Mesenchymal stem cell (in vitro differentiated cells and primary cell): ENCODE data around the gene CUL2.
"Not testable (repeated sequence)": the region's sequence is repeated elsewhere in the genome, so short reads cannot be mapped to it uniquely, and the experiment has no call there.

Experiments used
- DNase-seq: peaks from one replicate; pipeline ENCODE4 v3.0.0-alpha.2; 2013
- H2AFZ ChIP-seq: one replicate; pipeline ENCODE4 v1.6.1; 2013; ENCODE audit warnings: low read depth, mild to moderate bottlenecking, control low read depth, inconsistent platforms, low read length, moderate library complexity
- H2AK5ac ChIP-seq: 2 replicates; pipeline ENCODE4 v1.6.1; 2013; ENCODE audit warnings: low read length, moderate library complexity, mild to moderate bottlenecking, inconsistent platforms; ENCODE audit not compliant: severe bottlenecking
- H2BK120ac ChIP-seq: one replicate; pipeline ENCODE4 v1.6.1; 2013; ENCODE audit warnings: low read depth, mild to moderate bottlenecking, inconsistent platforms, low read length, moderate library complexity
- H2BK12ac ChIP-seq, 2 experiments: one replicate each; pipeline ENCODE4 v1.6.1; 2013; ENCODE audit warnings: inconsistent platforms in 2 of 2, low read length in 2 of 2, mild to moderate bottlenecking in 2 of 2, moderate library complexity in 2 of 2, control low read depth in 1 of 2
- H2BK15ac ChIP-seq: one replicate; pipeline ENCODE4 v1.6.1; 2013; ENCODE audit warnings: mild to moderate bottlenecking, low read depth, inconsistent platforms; ENCODE audit not compliant: poor library complexity, severe bottlenecking
- H2BK5ac ChIP-seq: 2 replicates; pipeline ENCODE4 v1.6.1; 2013; ENCODE audit warnings: low read depth, mild to moderate bottlenecking, low read length, control low read depth, inconsistent platforms; ENCODE audit not compliant: poor library complexity, severe bottlenecking
- H3K14ac ChIP-seq, 2 experiments: one replicate each; pipeline ENCODE4 v1.6.1; 2013; ENCODE audit warnings: inconsistent platforms in 2 of 2, low read length in 2 of 2, control low read depth in 1 of 2, mild to moderate bottlenecking in 1 of 2, moderate library complexity in 1 of 2
- H3K18ac ChIP-seq, 2 experiments: one replicate each; pipeline ENCODE4 v1.6.1; 2013; ENCODE audit warnings: inconsistent platforms in 2 of 2, low read length in 2 of 2, control low read depth in 1 of 2, low read depth in 1 of 2, mild to moderate bottlenecking in 1 of 2
- H3K23ac ChIP-seq, 2 experiments: one replicate each; pipeline ENCODE4 v1.6.1; 2013; ENCODE audit warnings: inconsistent platforms in 2 of 2, low read length in 2 of 2, mild to moderate bottlenecking in 2 of 2, moderate library complexity in 2 of 2, control low read depth in 1 of 2
- H3K27ac ChIP-seq: 2 replicates; pipeline ENCODE4 v1.5.1; 2013; ENCODE audit warnings: mild to moderate bottlenecking, moderate library complexity, low read length, control low read depth, inconsistent platforms; ENCODE audit not compliant: poor library complexity, severe bottlenecking
- H3K27me3 ChIP-seq, 2 experiments: 2 replicates each; pipeline versions ENCODE4 v1.6.1 to v1.7.0; 2013; ENCODE audit warnings: low read length in 2 of 2, mild to moderate bottlenecking in 2 of 2, moderate library complexity in 2 of 2, control low read depth in 1 of 2, inconsistent platforms in 1 of 2; ENCODE audit not compliant: control insufficient read depth in 1 of 2, insufficient read depth in 1 of 2
- H3K36me3 ChIP-seq, 2 experiments: 2 replicates each; pipeline versions ENCODE4 v1.6.1 to v1.7.0; 2013; ENCODE audit warnings: low read length in 2 of 2, control low read depth in 1 of 2, inconsistent platforms in 1 of 2, low read depth in 1 of 2, mild to moderate bottlenecking in 1 of 2; ENCODE audit not compliant: insufficient read depth in 2 of 2, control insufficient read depth in 1 of 2
- H3K4ac ChIP-seq, 2 experiments: one replicate each; pipeline ENCODE4 v1.6.1; 2013; ENCODE audit warnings: inconsistent platforms in 2 of 2, low read length in 2 of 2, mild to moderate bottlenecking in 2 of 2, moderate library complexity in 2 of 2, control low read depth in 1 of 2, low read depth in 1 of 2
- H3K4me1 ChIP-seq: 2 replicates; pipeline ENCODE4 v1.6.1; 2013; ENCODE audit warnings: low read depth, low read length, control low read depth; ENCODE audit not compliant: control insufficient read depth, insufficient read depth
- H3K4me2 ChIP-seq: 2 replicates; pipeline ENCODE4 v1.6.1; 2013; ENCODE audit warnings: low read length, mild to moderate bottlenecking, inconsistent platforms; ENCODE audit not compliant: poor library complexity, severe bottlenecking
- H3K4me3 ChIP-seq, 2 experiments: 2 replicates each; pipeline versions ENCODE4 v1.5.1 to v1.7.0; 2013; ENCODE audit warnings: low read length in 2 of 2, mild to moderate bottlenecking in 2 of 2, control low read depth in 1 of 2, low read depth in 1 of 2; ENCODE audit not compliant: insufficient read depth in 1 of 2
- H3K79me1 ChIP-seq: replicated peaks from 2 replicates; pipeline ENCODE4 v1.6.1; 2013; ENCODE audit warnings: mild to moderate bottlenecking, control low read depth, low read length, inconsistent platforms; ENCODE audit not compliant: poor library complexity, severe bottlenecking
- H3K9ac ChIP-seq: 2 replicates; pipeline ENCODE4 v1.7.0; 2013; ENCODE audit warnings: mild to moderate bottlenecking, low read length, moderate library complexity
- H3K9me3 ChIP-seq: 2 replicates; pipeline ENCODE4 v1.7.0; 2013; ENCODE audit warnings: mild to moderate bottlenecking, low read length; ENCODE audit not compliant: control insufficient read depth
- H4K8ac ChIP-seq: one replicate; pipeline ENCODE4 v1.6.1; 2013; ENCODE audit warnings: inconsistent platforms, mild to moderate bottlenecking, low read length, moderate library complexity
- H4K91ac ChIP-seq: one replicate; pipeline ENCODE4 v1.6.1; 2013; ENCODE audit warnings: mild to moderate bottlenecking, low read length, inconsistent platforms
- WGBS: methylation state at CpG from one replicate; pipeline ENCODE4 v1.1.7; 2013; ENCODE audit warnings: mixed read lengths; 5-methylcytosine and 5-hydroxymethylcytosine counted together

CUL2 gene

GRCh38 chr10:34976380-34976910, 113.7 kb downstream of the CUL2 start:
- H2BK12ac ChIP-seq, H3K4me2 ChIP-seq, H4K91ac ChIP-seq, H2AFZ ChIP-seq, H3K4me1 ChIP-seq, H3K9me3 ChIP-seq, H3K18ac ChIP-seq, H3K27ac ChIP-seq, H3K4ac ChIP-seq, H3K4me3 ChIP-seq, H4K8ac ChIP-seq, H3K14ac ChIP-seq, H3K23ac ChIP-seq, H2BK15ac ChIP-seq, H3K36me3 ChIP-seq, H2BK5ac ChIP-seq, DNase-seq, H3K79me1 ChIP-seq, H2AK5ac ChIP-seq, H3K9ac ChIP-seq, H2BK120ac ChIP-seq: not testable (repeated sequence)
- H3K27me3 ChIP-seq, result peaks cover 0 to 42% of the 10 kb centered on the region in 2 experiments
- 96% methylated on average over 29 of the region's 29 CpGs for WGBS

- H3K18ac ChIP-seq, H3K14ac ChIP-seq, H3K23ac ChIP-seq, H3K27ac ChIP-seq, H3K79me1 ChIP-seq, H3K4ac ChIP-seq, H2AK5ac ChIP-seq, H2BK120ac ChIP-seq, H3K9ac ChIP-seq, H3K9me3 ChIP-seq, DNase-seq, H2BK15ac ChIP-seq, H3K36me3 ChIP-seq, H3K4me2 ChIP-seq, H3K4me3 ChIP-seq, H3K4me1 ChIP-seq, H2AFZ ChIP-seq, H2BK12ac ChIP-seq, H4K91ac ChIP-seq, H4K8ac ChIP-seq, H2BK5ac ChIP-seq: not testable (repeated sequence)
- peaks cover 0 to 39% of the 10 kb centered on the region in 2 experiments for H3K27me3 ChIP-seq
- 98% methylated on average over 8 of the region's 8 CpGs for WGBS
Observed at GRCh38 chr10:34974364-34975065, 115.6 kb downstream of the CUL2 start.

GRCh38 chr10:34973757-34974156, 116.4 kb downstream of the CUL2 start:
- H2BK15ac ChIP-seq, H3K79me1 ChIP-seq, H4K8ac ChIP-seq, H2BK5ac ChIP-seq, H3K4me3 ChIP-seq, H3K27ac ChIP-seq, H3K14ac ChIP-seq, H2BK12ac ChIP-seq, H3K9ac ChIP-seq, H2BK120ac ChIP-seq, H3K9me3 ChIP-seq, H3K36me3 ChIP-seq, H3K23ac ChIP-seq, H2AFZ ChIP-seq, H3K4me1 ChIP-seq, H4K91ac ChIP-seq, DNase-seq, H3K4ac ChIP-seq, H3K18ac ChIP-seq, H3K4me2 ChIP-seq, H2AK5ac ChIP-seq: not testable (repeated sequence)
- H3K27me3 ChIP-seq, result peaks cover 0 to 39% of the 10 kb centered on the region in 2 experiments
- WGBS, result 95% methylated on average over 3 of the region's 3 CpGs

- not testable (repeated sequence) for H3K4me1 ChIP-seq, H2BK12ac ChIP-seq, H4K8ac ChIP-seq, H3K4me3 ChIP-seq, H3K79me1 ChIP-seq, H3K9ac ChIP-seq, H2AK5ac ChIP-seq, H3K27ac ChIP-seq, H3K9me3 ChIP-seq, H3K18ac ChIP-seq, H3K4me2 ChIP-seq, DNase-seq, H2BK5ac ChIP-seq, H2BK120ac ChIP-seq, H2BK15ac ChIP-seq, H3K4ac ChIP-seq, H2AFZ ChIP-seq, H3K23ac ChIP-seq, H3K36me3 ChIP-seq, H4K91ac ChIP-seq, H3K14ac ChIP-seq
- 82% methylated on average over 7 of the region's 9 CpGs for WGBS
- H3K27me3 ChIP-seq, result peaks cover 0 to 36% of the 10 kb centered on the region in 2 experiments
Observed at GRCh38 chr10:34973121-34973520, 117.0 kb downstream of the CUL2 start.
